DOHH2 (cell line): ENCODE measurements around the gene ENO1.

Source experiments
- H3F3A ChIP-seq: fragments of 200-600 bp; sonication (generic), shearing (Covaris generic); 2 replicates; pipeline ENCODE4 v1.6.0; 2016; ENCODE audit warnings: antibody characterized with exemption, mild to moderate bottlenecking; ENCODE audit not compliant: control insufficient read depth, insufficient read depth
- H3K27ac ChIP-seq: fragments of 200-600 bp; sonication (generic); 2 replicates; pipeline ENCODE4 v1.5.1; 2014; ENCODE audit warnings: low read depth, mild to moderate bottlenecking, low read length, moderate library complexity
- H3K27me3 ChIP-seq: fragments of 200-600 bp; sonication (generic); 2 replicates; pipeline ENCODE4 v1.6.1; 2014; ENCODE audit warnings: mild to moderate bottlenecking, low read length, mixed read lengths; ENCODE audit not compliant: control insufficient read depth
- H3K36me3 ChIP-seq: fragments of 200-600 bp; sonication (generic); 2 replicates; pipeline ENCODE4 v1.6.1; 2014; ENCODE audit warnings: mild to moderate bottlenecking, low read length, moderate library complexity, mixed read lengths; ENCODE audit not compliant: control insufficient read depth
- H3K4me1 ChIP-seq: fragments of 200-600 bp; sonication (generic); 2 replicates; pipeline ENCODE4 v1.6.1; 2014; ENCODE audit warnings: mild to moderate bottlenecking, low read length, mixed read lengths; ENCODE audit not compliant: control insufficient read depth
- H3K4me2 ChIP-seq: fragments of 200-600 bp; sonication (generic); 2 replicates; pipeline ENCODE4 v1.6.0; 2014; ENCODE audit warnings: mild to moderate bottlenecking, low read length, moderate library complexity
- H3K4me3 ChIP-seq: fragments of 200-600 bp; sonication (generic); 2 replicates; pipeline ENCODE4 v1.5.1; 2014; ENCODE audit warnings: mild to moderate bottlenecking, low read length, mixed read lengths
- H3K79me2 ChIP-seq: fragments of 200-600 bp; sonication (generic); 2 replicates; pipeline ENCODE4 v1.6.1; 2014; ENCODE audit warnings: mild to moderate bottlenecking, low read length, mixed read lengths; ENCODE audit not compliant: control insufficient read depth
- H3K9me2 ChIP-seq: fragments of 200-600 bp; sonication (generic); replicated peaks from 2 replicates; pipeline ENCODE4 v1.6.1; 2014; ENCODE audit warnings: mild to moderate bottlenecking, low read length, mixed read lengths; ENCODE audit not compliant: control insufficient read depth
- H3K9me3 ChIP-seq: fragments of 200-600 bp; sonication (generic); 2 replicates; pipeline ENCODE4 v1.6.1; 2014; ENCODE audit warnings: antibody characterized with exemption, low read length, mixed read lengths; ENCODE audit not compliant: control insufficient read depth, insufficient read depth
- H4K20me1 ChIP-seq: fragments of 200-600 bp; sonication (generic); 2 replicates; pipeline ENCODE4 v1.6.0; 2014; ENCODE audit warnings: low read depth, mild to moderate bottlenecking, antibody characterized with exemption, low read length, moderate library complexity; ENCODE audit not compliant: control insufficient read depth, insufficient read depth
- CTCF ChIP-seq: fragments of 200-600 bp; sonication (generic); IDR thresholded peaks from one replicate; pipeline ENCODE4 v1.5.1; 2014; ENCODE audit warnings: antibody characterized with exemption, mild to moderate bottlenecking, low read depth, low read length; ENCODE audit not compliant: poor library complexity, severe bottlenecking
- EZH2phosphoT487 ChIP-seq: fragments of 200-600 bp; sonication (generic); IDR thresholded peaks from 2 replicates; pipeline ENCODE4 v1.6.1; 2017; ENCODE audit warnings: borderline replicate concordance, mild to moderate bottlenecking, antibody characterized with exemption, low read length, moderate library complexity, mixed read lengths

ENO1 gene

DNA sequence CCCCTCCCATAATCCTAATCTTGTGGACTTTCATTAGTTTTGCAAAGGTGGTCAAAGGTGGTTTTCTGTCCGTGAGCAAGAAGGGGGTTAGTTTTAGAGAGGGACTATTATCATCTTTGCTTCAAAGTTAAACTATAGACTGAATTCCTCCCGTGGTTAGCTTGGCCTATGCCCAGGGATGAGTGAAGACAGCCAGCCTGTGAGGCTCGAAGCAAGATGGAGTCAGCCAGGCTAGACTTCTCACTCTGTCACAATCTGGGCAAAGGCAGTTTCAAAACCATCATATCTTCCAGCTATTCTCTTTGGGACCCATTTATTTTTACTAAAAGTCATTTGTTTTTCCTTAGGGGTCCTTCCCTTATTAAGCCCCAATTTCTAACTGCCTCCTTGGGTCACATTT, 12.9 kb upstream of the ENO1 start:
- Histone ChIP-seq H3K27ac (no peak overlapping the region), H3K4me2 (no peak overlapping the region), H3K9me3 (no peaks in the 10 kb centered on the region), H3K27me3 (peaks cover 13% of the 10 kb centered on the region; the same call in 1 of the 2 replicates), H3K4me1 (peaks cover 5% of the 10 kb centered on the region), H3F3A (no peaks in the 10 kb centered on the region; the same call in 1 of the 2 replicates), H3K9me2 (no peaks in the 10 kb centered on the region), H4K20me1 (no peaks in the 10 kb centered on the region), H3K36me3 (no peaks in the 10 kb centered on the region), H3K79me2 (no peaks in the 10 kb centered on the region), H3K4me3 (no peak overlapping the region)
- TF ChIP-seq EZH2phosphoT487 (no peak), CTCF (no peak)

DNA sequence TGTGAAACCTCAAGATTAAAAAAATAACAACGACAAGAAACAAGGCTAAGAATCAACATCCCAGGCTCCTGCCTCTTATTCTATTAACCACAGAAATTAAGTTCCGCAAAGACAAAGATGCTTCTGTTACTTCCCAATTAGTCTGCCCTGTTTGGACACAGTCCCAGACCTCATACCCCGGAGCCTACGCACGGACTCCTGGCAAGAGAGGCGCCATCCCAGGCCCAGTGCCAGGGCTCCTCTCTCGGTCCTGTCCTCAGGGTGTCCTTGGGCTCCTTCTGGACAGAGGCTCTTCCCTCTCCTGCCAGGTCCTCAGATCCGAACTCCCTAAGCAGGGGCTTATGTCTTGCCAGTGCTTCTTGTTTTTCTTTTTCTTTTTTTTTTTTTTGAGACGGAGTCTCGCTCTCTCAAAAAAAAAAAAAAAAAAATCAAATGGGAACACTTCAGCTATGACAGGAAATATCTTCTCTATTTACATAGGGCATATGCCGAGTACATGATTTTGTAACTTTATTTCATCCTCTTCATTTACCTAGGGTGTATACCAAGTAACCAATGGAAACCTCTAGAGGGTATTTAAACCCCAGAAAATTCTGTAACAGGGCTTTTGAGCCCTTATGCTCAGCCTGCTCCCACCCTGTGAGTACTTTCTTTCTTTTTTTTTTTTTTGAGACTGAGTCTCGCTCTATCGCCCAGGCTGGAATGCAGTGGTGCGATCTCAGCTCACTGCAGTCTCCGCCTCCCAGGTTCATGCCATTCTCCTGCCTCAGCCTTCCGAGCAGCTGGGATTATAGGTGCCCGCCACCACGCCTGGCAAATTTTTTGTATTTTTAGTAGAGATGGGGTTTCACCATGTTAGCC, 11.7 kb upstream of the ENO1 start:
- no peak overlapping the region for H3K27ac ChIP-seq
- peaks cover 5% of the 10 kb centered on the region for H3K4me1 ChIP-seq

DNA sequence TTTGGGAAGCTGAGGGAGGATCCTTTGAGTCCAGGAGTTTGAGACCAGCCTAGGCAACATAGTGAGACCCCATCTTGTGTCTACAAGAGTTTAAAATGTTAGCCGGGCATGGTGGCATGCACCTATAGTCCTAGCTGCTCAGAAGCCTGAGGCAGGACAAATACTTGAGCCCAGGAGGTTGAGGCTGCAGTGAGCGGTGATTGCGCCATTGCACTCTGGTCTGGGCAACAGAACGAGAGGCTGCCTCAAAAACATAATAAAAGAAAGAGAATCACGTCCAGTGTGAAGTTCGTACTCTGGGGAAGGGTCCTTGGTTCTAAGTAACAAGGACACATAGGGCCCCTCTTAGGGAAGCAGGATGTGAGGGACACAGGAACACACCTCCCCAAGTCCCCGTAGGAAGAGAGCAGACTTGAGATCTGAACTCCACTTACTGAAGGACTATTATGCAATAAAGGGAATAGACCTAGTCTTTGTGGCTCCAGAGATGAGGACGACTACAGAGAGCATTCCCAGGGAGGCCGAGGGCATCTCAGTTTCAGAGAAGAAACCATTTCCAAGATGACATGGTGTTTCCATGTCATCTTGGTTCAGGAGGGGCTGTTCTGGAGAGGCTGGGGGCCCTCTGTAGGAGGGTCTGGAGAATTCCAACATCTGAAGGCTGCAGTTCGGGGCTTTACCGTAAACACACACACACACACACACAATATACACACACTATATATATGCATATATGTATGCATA, 10.8 kb upstream of the ENO1 start:
- Histone ChIP-seq H3K4me2 (no peak overlapping the region), H3K9me3 (no peaks in the 10 kb centered on the region), H3F3A (no peaks in the 10 kb centered on the region; the same call in 1 of the 2 replicates), H3K27ac (no peak overlapping the region), H3K79me2 (no peaks in the 10 kb centered on the region), H3K36me3 (no peaks in the 10 kb centered on the region), H3K4me3 (no peak overlapping the region), H3K27me3 (peaks cover 7% of the 10 kb centered on the region; the same call in 1 of the 2 replicates), H3K9me2 (no peaks in the 10 kb centered on the region), H4K20me1 (no peaks in the 10 kb centered on the region), H3K4me1 (peaks cover 5% of the 10 kb centered on the region)
- TF ChIP-seq CTCF (no peak), EZH2phosphoT487 (no peak)

More for the DNA sequence above, 11.7 kb upstream of the ENO1 start:
- no peaks in the 10 kb centered on the region for H3K36me3 ChIP-seq
- no peaks in the 10 kb centered on the region; the same call in 1 of the 2 replicates for H3F3A ChIP-seq
- no peaks in the 10 kb centered on the region for H3K79me2 ChIP-seq
- H3K4me3 ChIP-seq = no peak overlapping the region
- H3K27me3 ChIP-seq = peaks cover 7% of the 10 kb centered on the region; the same call in 1 of the 2 replicates
- no peaks in the 10 kb centered on the region for H3K9me3 ChIP-seq
- H4K20me1 ChIP-seq = no peaks in the 10 kb centered on the region
- H3K4me2 ChIP-seq = no peak overlapping the region
- no peak for TF ChIP-seq EZH2phosphoT487
- no peak for TF ChIP-seq CTCF
- H3K9me2 ChIP-seq = no peaks in the 10 kb centered on the region
